Lung (tissue), 12 donors: ENCODE measurements around the gene TIAM2. TPM values are rescaled to one million over a fixed set of nuclear protein-coding genes. Genes with fewer than 3 reads are reported as not detected.

ENCODE experiments used
- ATAC-seq: fragments of 200-7000 bp; cut with Tn5 transposase; one replicate; pipeline ENCODE4 v1.9.1; 2020; ENCODE audit warnings: moderate number of reproducible peaks; ENCODE audit not compliant: insufficient read depth, low FRiP score
- DNase-seq, 3 donors: peaks; one replicate each; pipeline ENCODE4 v3.0.0-alpha.2; 2013 to 2017
- H3K27ac ChIP-seq, 2 donors: one replicate each; pipeline ENCODE4 v1.5.1; 2013; ENCODE audit warnings: mild to moderate bottlenecking in 2 of 2, moderate library complexity in 2 of 2, control low read depth in 1 of 2, inconsistent platforms in 1 of 2, low read depth in 1 of 2, low read length in 1 of 2
- H3K27me3 ChIP-seq, 3 donors: one replicate each; pipeline ENCODE4 v1.5.1; 2013; ENCODE audit warnings: low read length in 2 of 3; ENCODE audit not compliant: control insufficient read depth in 3 of 3, insufficient read depth in 3 of 3
- H3K36me3 ChIP-seq, 4 donors: one replicate each; pipeline ENCODE4 v1.5.1; 2013; ENCODE audit warnings: low read length in 4 of 4, mild to moderate bottlenecking in 1 of 4, moderate library complexity in 1 of 4; ENCODE audit not compliant: control insufficient read depth in 4 of 4, insufficient read depth in 4 of 4
- H3K4me1 ChIP-seq, 5 donors: one replicate each; pipeline ENCODE4 v1.5.1; 2013; ENCODE audit warnings: low read length in 5 of 5, mild to moderate bottlenecking in 2 of 5, moderate library complexity in 1 of 5; ENCODE audit not compliant: control insufficient read depth in 5 of 5, insufficient read depth in 5 of 5
- H3K4me3 ChIP-seq: one replicate; pipeline ENCODE4 v1.5.1; 2013; ENCODE audit warnings: mild to moderate bottlenecking, control low read depth, moderate library complexity
- H3K9ac ChIP-seq, 2 donors: one replicate each; pipeline ENCODE4 v1.5.1; 2013; ENCODE audit warnings: low read length in 2 of 2, control low read depth in 1 of 2; ENCODE audit not compliant: insufficient read depth in 1 of 2
- H3K9me3 ChIP-seq, 4 donors: one replicate each; pipeline ENCODE4 v1.5.1; 2013; ENCODE audit warnings: low read length in 3 of 4, mild to moderate bottlenecking in 1 of 4, moderate library complexity in 1 of 4; ENCODE audit not compliant: control insufficient read depth in 4 of 4, insufficient read depth in 3 of 4
- CTCF ChIP-seq: IDR thresholded peaks from 2 replicates; pipeline ENCODE4 v1.5.1; 2012; ENCODE audit warnings: mild to moderate bottlenecking; ENCODE audit errors: control extremely low read depth, extremely low read depth
- WGBS, 2 donors: extraction: QIAGEN DNeasy Blood & Tissue Kit; methylation state at CpG; one replicate each; pipeline ENCODE4 v1.1.7; 2013; 5-methylcytosine and 5-hydroxymethylcytosine counted together
- polyA plus RNA-seq, 2 donors: library from polyadenylated mRNA; stranded (reverse); fragments of 200-250 nt; gene quantifications; one replicate each; pipeline ENCODE4 v1.2.1, GENCODE V29; 2013
- total RNA-seq, 2 donors: library from RNA; depleted of rRNA in 1 of 2; stranded (reverse); fragments of >200 nt in 1 of 2; gene quantifications; one replicate each; pipeline ENCODE4 v1.2.1, GENCODE V29; 2014 to 2021
- donor health status: control.
- donor health status: control.
- donor health status: Bipolar disorder and iron deficiency.
- donor health status: healthy.
- donor health status: DM: yes; HTN: yes; CAD: no.

The TIAM2 gene
- total and polyA plus RNA-seq, 4 donors, result 1.8 to 17.5 (median 4.1) TPM

GRCh38 chr6:155040901-155041650 lies 46.0 kb downstream of the TIAM2 start:
- WGBS, 2 donors, result 76 to 82% methylated on average over 2 of the region's 2 CpGs
- no peak for TF ChIP-seq CTCF
- Histone ChIP-seq H3K9ac (no peak overlapping the region), H3K9me3 (no peaks in the 10 kb centered on the region), H3K4me1 (peaks cover 0 to 21% (median 0%) of the 10 kb centered on the region in 5 donors), H3K27me3 (no peaks in the 10 kb centered on the region), H3K36me3 (no peaks in the 10 kb centered on the region), H3K4me3 (no peak overlapping the region), H3K27ac (no peak overlapping the region)
- DNase-seq (peak in 2 of 3 donors; percentile 39 to 53), ATAC-seq (no peak)

DNA sequence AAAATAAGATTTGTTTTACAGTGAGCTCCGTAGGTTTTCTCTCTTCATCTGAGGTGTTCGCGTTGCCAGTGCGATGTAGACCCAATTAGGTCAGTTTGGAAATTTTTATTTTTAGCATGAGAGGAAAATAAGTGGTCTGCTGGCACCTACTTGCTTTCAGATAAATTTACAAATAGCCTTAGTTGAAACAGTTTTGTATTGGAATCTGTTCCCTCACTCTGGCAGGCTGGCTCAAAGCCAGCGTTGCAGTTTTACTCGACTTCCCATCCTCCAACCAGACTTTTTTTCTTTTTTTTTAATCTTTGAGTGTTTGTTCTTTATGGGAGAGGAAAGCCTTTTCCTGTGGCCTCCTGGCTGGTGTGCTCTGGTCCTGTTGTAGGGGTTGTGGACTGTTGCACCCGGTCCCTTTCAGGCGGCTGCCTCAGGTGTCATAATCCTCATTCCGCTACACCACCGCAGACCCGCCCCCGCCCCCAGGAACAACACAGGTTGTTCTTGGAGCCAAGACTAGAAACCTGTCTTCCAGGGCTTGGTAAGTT lies 46.7 kb downstream of the TIAM2 start:
- WGBS, 2 donors, result 58 to 64% methylated on average over 12 of the region's 12 CpGs
- peaks cover 0 to 21% (median 0%) of the 10 kb centered on the region in 5 donors for H3K4me1 ChIP-seq
- no peak overlapping the region for H3K9ac ChIP-seq
- TF ChIP-seq CTCF, result no peak
- H3K27ac ChIP-seq, result no peak overlapping the region
- ATAC-seq (no peak), DNase-seq (peak; percentile 80 to 90 (median 88))
- H3K4me3 ChIP-seq, result no peak overlapping the region
- no peaks in the 10 kb centered on the region for H3K36me3 ChIP-seq
- H3K9me3 ChIP-seq, result no peaks in the 10 kb centered on the region
- H3K27me3 ChIP-seq, result no peaks in the 10 kb centered on the region

GRCh38 chr6:155042983-155043382 lies 47.9 kb downstream of the TIAM2 start:
- no peak for ATAC-seq
- H3K27ac ChIP-seq, result no peak overlapping the region

More at GRCh38 chr6:155042983-155043382, 47.9 kb downstream of the TIAM2 start:
- no peak for TF ChIP-seq CTCF
- H3K36me3 ChIP-seq, result no peaks in the 10 kb centered on the region
- H3K27me3 ChIP-seq, result no peaks in the 10 kb centered on the region
- DNase-seq, result no peak
- WGBS, 2 donors, result 71 to 81% methylated on average over 2 of the region's 2 CpGs
- no peak overlapping the region for H3K9ac ChIP-seq
- H3K9me3 ChIP-seq, result no peaks in the 10 kb centered on the region
- H3K4me3 ChIP-seq, result no peak overlapping the region
- H3K4me1 ChIP-seq, result peaks cover 0 to 21% (median 0%) of the 10 kb centered on the region in 5 donors
